D721Med (cell line): ENCODE results near the gene ST6GALNAC3.

Experiments used
- DNase-seq: peaks from one replicate; pipeline ENCODE4 v3.0.0; 2011; ENCODE audit warnings: low spot score; ENCODE audit not compliant: insufficient read length
- FAIRE-seq: peaks from 2 replicates; lab custom pipeline; 2011; peaks lifted over from hg19 to GRCh38; lab: Jason Lieb, UNC
- CTCF ChIP-seq: IDR thresholded peaks from 2 replicates; pipeline ENCODE4 v1.5.1; 2012; ENCODE audit warnings: mild to moderate bottlenecking, control low read depth; ENCODE audit not compliant: insufficient read depth; ENCODE audit errors: missing control alignments

The ST6GALNAC3 gene

DNA sequence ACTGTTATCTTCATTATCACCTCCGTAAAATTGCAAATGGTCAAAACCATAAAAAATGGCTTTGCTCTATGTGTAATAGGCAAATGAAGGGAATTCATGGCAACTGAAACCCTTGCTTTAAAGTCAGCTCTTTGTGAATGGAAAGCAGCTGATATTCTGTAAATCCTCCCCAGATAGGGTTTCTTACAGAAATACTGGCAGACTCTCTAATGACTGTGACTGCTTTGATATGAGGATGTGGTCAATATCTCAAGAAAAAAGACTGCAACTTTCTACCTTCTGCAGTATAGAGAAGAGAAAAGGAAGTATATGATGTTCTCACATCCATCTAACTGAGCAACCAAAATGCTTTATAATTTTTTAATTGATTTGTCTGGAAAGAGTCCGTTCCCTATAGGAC lies 193.1 kb downstream of the ST6GALNAC3 start:
- TF ChIP-seq CTCF = no peak
- DNase-seq (no peak), FAIRE-seq (no peak)

- no peak for TF ChIP-seq CTCF
- DNase-seq = no peak
- FAIRE-seq = no peak
These were observed 193.8 kb downstream of the ST6GALNAC3 start for GRCh38 chr1:76268341-76268740.

DNA sequence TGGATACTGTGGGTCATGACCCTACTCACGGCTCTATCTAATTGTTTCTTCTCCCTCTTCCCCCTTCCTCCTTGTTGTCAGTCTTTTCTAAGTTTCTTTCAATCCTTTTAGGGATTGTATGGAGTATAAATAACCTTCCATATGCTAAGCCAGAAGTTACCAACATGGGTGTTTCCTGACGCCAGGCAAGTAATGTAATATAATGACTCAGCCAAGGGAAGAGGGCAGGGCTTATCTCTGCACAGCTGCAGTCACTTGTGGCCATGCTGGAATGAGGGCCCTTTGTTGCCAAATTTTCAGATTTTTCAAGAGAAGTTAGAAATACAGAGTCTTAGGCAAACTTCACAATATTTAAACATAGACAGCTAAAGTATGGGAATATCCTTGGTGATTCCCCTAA lies 194.6 kb downstream of the ST6GALNAC3 start:
- no peak for FAIRE-seq
- DNase-seq = no peak
- TF ChIP-seq CTCF = no peak

GRCh38 chr1:76274302-76274701 lies 199.8 kb downstream of the ST6GALNAC3 start:
- DNase-seq = no peak
- no peak for TF ChIP-seq CTCF
- FAIRE-seq = no peak

DNA sequence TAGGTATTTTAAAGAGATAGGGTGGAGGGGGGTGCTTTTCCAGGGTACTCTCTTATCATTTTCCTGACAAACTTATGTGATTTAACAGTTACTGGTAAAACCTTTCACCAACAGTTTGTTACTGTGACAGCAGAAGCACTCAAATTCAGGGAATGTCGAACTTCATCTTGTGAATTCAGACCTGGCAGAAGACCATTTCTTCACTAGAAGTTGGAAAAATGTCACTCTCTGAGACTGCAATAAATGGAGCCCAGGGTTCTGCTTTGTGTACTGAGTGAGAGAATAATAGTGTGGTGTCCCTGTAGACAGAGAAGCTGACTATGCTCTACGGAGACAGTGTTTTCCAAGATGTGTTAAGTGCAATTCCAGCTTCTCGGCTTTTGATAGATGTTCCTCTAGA lies 200.2 kb downstream of the ST6GALNAC3 start:
- FAIRE-seq (no peak), DNase-seq (no peak)

GRCh38 chr1:76278711-76279100 lies 204.2 kb downstream of the ST6GALNAC3 start:
- FAIRE-seq (no peak), DNase-seq (no peak)
- TF ChIP-seq CTCF = no peak

More for the DNA sequence above, 200.2 kb downstream of the ST6GALNAC3 start:
- no peak for TF ChIP-seq CTCF

DNA sequence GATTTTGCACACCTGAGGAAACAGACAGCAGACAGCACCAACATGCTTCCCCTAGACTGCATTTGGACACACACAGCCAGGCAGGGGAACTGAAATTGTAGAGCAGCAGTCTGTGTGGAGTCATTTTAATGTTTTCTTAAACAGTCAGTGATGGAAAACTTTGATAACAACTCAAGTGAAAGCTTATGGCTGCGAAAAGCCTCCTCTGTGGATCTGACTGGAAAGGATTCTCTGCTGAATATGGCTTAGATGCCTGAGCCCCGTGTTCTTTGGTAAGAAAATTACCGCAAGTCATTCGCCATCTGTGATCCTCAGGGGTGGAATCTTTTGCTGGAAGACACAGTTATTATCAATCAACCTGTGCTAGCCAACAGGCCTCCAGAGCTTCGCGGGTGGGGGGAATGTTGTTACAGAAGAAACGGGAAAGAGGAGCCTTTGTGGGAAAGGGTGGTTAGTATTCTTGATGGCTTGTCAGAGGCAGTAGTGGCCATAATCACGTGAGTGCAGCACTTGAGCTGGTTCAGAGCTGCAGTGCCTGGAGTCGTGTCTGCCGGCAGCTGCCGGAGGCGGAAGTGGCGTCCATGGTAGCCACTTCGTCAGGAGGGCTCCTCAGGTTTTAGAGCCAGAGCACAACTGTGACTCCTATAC lies 204.7 kb downstream of the ST6GALNAC3 start:
- DNase-seq (no peak), FAIRE-seq (no peak)
- no peak for TF ChIP-seq CTCF
